H1 (cell line): ENCODE measurements around the gene CDKL1. TPM values are rescaled to one million over a fixed set of nuclear protein-coding genes. Genes with fewer than 3 reads are reported as not detected.

Experiments
- CTCF ChIA-PET: fragments of 300-600 bp; sonication (Branson Sonifier 250); formaldehyde crosslinking; loops from one replicate; lab custom pipeline; 2021; ENCODE audit not compliant: partially characterized antibody; lab: Charles Lee
- POLR2A ChIA-PET: fragments of 300-600 bp; sonication (Branson Sonifier 250); formaldehyde crosslinking; loops from one replicate; lab custom pipeline; 2021; ENCODE audit warnings: inconsistent platforms; ENCODE audit not compliant: partially characterized antibody; lab: Charles Lee
- DNase-seq, 2 experiments: peaks; one replicate each; pipeline versions ENCODE4 v3.0.0 to v3.0.0-alpha.2; 2010 to 2022; ENCODE audit warnings: low spot score in 2 of 2, low read depth in 1 of 2, mixed read lengths in 1 of 2
- FAIRE-seq: peaks from 2 replicates; lab custom pipeline; 2011; peaks lifted over from hg19 to GRCh38; lab: Jason Lieb, UNC
- H2AFZ ChIP-seq: 2 replicates; pipeline ENCODE4 v1.8.1; 2012; ENCODE audit warnings: low read length, inconsistent platforms
- H2AK5ac ChIP-seq: 2 replicates; pipeline ENCODE4 v1.6.1; 2013; ENCODE audit warnings: low read depth, low read length
- H2BK120ac ChIP-seq: replicated peaks from 2 replicates; pipeline ENCODE3; 2013; ENCODE audit warnings: low read depth, low read length, inconsistent platforms
- H2BK12ac ChIP-seq: 2 replicates; pipeline ENCODE4 v1.6.1; 2013; ENCODE audit warnings: low read depth, low read length
- H2BK15ac ChIP-seq: 2 replicates; pipeline ENCODE4 v1.6.1; 2013; ENCODE audit warnings: low read length
- H2BK20ac ChIP-seq: 2 replicates; pipeline ENCODE4 v1.6.1; 2013; ENCODE audit warnings: low read length
- H2BK5ac ChIP-seq: 2 replicates; pipeline ENCODE4 v1.6.1; 2013; ENCODE audit warnings: low read depth, low read length
- H3K14ac ChIP-seq: 2 replicates; pipeline ENCODE4 v1.6.1; 2013; ENCODE audit warnings: inconsistent platforms; ENCODE audit not compliant: insufficient read length
- H3K18ac ChIP-seq: 2 replicates; pipeline ENCODE4 v1.6.1; 2013; ENCODE audit warnings: low read length; ENCODE audit errors: extremely low read depth
- H3K23ac ChIP-seq: 2 replicates; pipeline ENCODE4 v1.6.1; 2013; ENCODE audit warnings: inconsistent platforms; ENCODE audit not compliant: insufficient read length
- H3K23me2 ChIP-seq: 2 replicates; pipeline ENCODE4 v1.6.1; 2013; ENCODE audit warnings: low read depth, low read length
- H3K27ac ChIP-seq: 2 replicates; pipeline ENCODE4 v1.6.1; 2011; ENCODE audit warnings: low read depth, low read length, inconsistent platforms
- H3K27me3 ChIP-seq, 4 experiments: replicated peaks in 1 of 4; 1 replicate in 1 of 4; 2 replicates in 3 of 4; pipeline versions ENCODE4 v1.6.1 to v1.8.1; 2011 to 2013; ENCODE audit warnings: low read length in 3 of 4, mild to moderate bottlenecking in 3 of 4, inconsistent platforms in 2 of 4, mixed read lengths in 2 of 4, moderate library complexity in 1 of 4; ENCODE audit not compliant: control insufficient read depth in 3 of 4, insufficient read depth in 3 of 4; ENCODE audit errors: extremely low read depth in 1 of 4
- H3K36me3 ChIP-seq, 4 experiments: 2 replicates each; pipeline versions ENCODE4 v1.6.1 to v1.8.1; 2011 to 2013; ENCODE audit warnings: mild to moderate bottlenecking in 4 of 4, low read length in 3 of 4, moderate library complexity in 2 of 4, control low read depth in 1 of 4, inconsistent platforms in 1 of 4; ENCODE audit not compliant: insufficient read depth in 4 of 4, control insufficient read depth in 2 of 4
- H3K4ac ChIP-seq: replicated peaks from 2 replicates; pipeline ENCODE3; 2013; ENCODE audit warnings: low read length, low read depth, mixed read lengths, inconsistent platforms; ENCODE audit not compliant: insufficient read length
- H3K4me1 ChIP-seq, 4 experiments: replicated peaks in 1 of 4; 1 replicate in 1 of 4; 2 replicates in 3 of 4; pipeline versions ENCODE4 v1.6.1 to v1.8.1; 2011 to 2013; ENCODE audit warnings: low read length in 3 of 4, inconsistent platforms in 2 of 4, mixed read lengths in 1 of 4; ENCODE audit not compliant: insufficient read depth in 4 of 4, control insufficient read depth in 3 of 4
- H3K4me2 ChIP-seq, 2 experiments: 2 replicates each; pipeline versions ENCODE4 v1.6.1 to v1.8.1; 2011 to 2013; ENCODE audit warnings: low read depth in 2 of 2, low read length in 2 of 2, control low read depth in 1 of 2, inconsistent platforms in 1 of 2, mild to moderate bottlenecking in 1 of 2; ENCODE audit not compliant: insufficient read depth in 1 of 2
- H3K4me3 ChIP-seq, 4 experiments: fragments of 200-600, 300-600 bp in 1 of 4; sonication (generic), shearing (Covaris generic), sonication (Bioruptor Twin) in 1 of 4; 2 replicates each; pipeline versions ENCODE4 v1.5.1 to v1.8.1; 2011 to 2016; ENCODE audit warnings: low read length in 4 of 4, low read depth in 3 of 4, control low read depth in 2 of 4, inconsistent platforms in 2 of 4, mild to moderate bottlenecking in 2 of 4, mixed read lengths in 1 of 4, moderate library complexity in 1 of 4; ENCODE audit not compliant: insufficient read depth in 2 of 4; ENCODE audit errors: extremely low read depth in 1 of 4
- H3K56ac ChIP-seq: replicated peaks from 2 replicates; pipeline ENCODE3; 2013; ENCODE audit warnings: low read depth, mild to moderate bottlenecking, mixed read lengths, low read length, inconsistent platforms; ENCODE audit not compliant: insufficient read length
- H3K79me1 ChIP-seq: 2 replicates; pipeline ENCODE4 v1.6.1; 2013; ENCODE audit warnings: low read depth, low read length, control low read depth
- H3K79me2 ChIP-seq, 2 experiments: 2 replicates each; pipeline versions ENCODE4 v1.6.1 to v1.8.1; 2012 to 2013; ENCODE audit warnings: low read length in 2 of 2, mild to moderate bottlenecking in 2 of 2, inconsistent platforms in 1 of 2; ENCODE audit not compliant: insufficient read depth in 2 of 2, control insufficient read depth in 1 of 2
- H3K9ac ChIP-seq, 4 experiments: replicated peaks in 1 of 4; 1 replicate in 1 of 4; 2 replicates in 3 of 4; pipeline versions ENCODE4 v1.6.1 to v1.8.1; 2011 to 2013; ENCODE audit warnings: low read depth in 3 of 4, low read length in 3 of 4, control low read depth in 2 of 4, mild to moderate bottlenecking in 2 of 4, moderate library complexity in 2 of 4, inconsistent platforms in 1 of 4; ENCODE audit errors: extremely low read depth in 1 of 4
- H3K9me3 ChIP-seq, 2 experiments: 2 replicates each; pipeline versions ENCODE4 v1.6.1 to v1.8.1; 2012 to 2013; ENCODE audit warnings: mild to moderate bottlenecking in 2 of 2, moderate library complexity in 2 of 2, control low read depth in 1 of 2, inconsistent platforms in 1 of 2, low read depth in 1 of 2, low read length in 1 of 2, mixed read lengths in 1 of 2; ENCODE audit not compliant: insufficient read depth in 2 of 2
- H4K20me1 ChIP-seq, 2 experiments: replicated peaks in 1 of 2; 2 replicates each; pipeline versions ENCODE3 to v1.8.1; 2011 to 2013; ENCODE audit warnings: inconsistent platforms in 2 of 2, low read length in 2 of 2, mild to moderate bottlenecking in 1 of 2; ENCODE audit not compliant: insufficient read depth in 2 of 2, control insufficient read depth in 1 of 2
- H4K5ac ChIP-seq: 2 replicates; pipeline ENCODE4 v1.6.1; 2013; ENCODE audit warnings: low read length, low read depth, mixed read lengths, inconsistent platforms; ENCODE audit not compliant: insufficient read length
- H4K8ac ChIP-seq: 2 replicates; pipeline ENCODE4 v1.8.0; 2013; ENCODE audit warnings: mild to moderate bottlenecking, moderate library complexity, low read length, inconsistent platforms; ENCODE audit not compliant: insufficient read depth; ENCODE audit errors: extremely low read depth
- H4K91ac ChIP-seq: replicated peaks from 2 replicates; pipeline ENCODE3; 2013; ENCODE audit warnings: low read length, mixed read lengths, inconsistent platforms; ENCODE audit not compliant: insufficient read length
- BACH1 ChIP-seq: IDR thresholded peaks from 2 replicates; pipeline ENCODE4 v1.6.1; 2012; ENCODE audit warnings: low read length, improper control_type of control experiment
- BCL11A ChIP-seq, 2 experiments: IDR thresholded peaks; one replicate each; pipeline ENCODE4 v1.6.1; 2011; ENCODE audit warnings: low read depth in 2 of 2, low read length in 2 of 2, mild to moderate bottlenecking in 2 of 2
- CHD1 ChIP-seq: IDR thresholded peaks from 2 replicates; pipeline ENCODE4 v1.6.1; 2012; ENCODE audit warnings: low read depth, low read length, improper control_type of control experiment
- CREB1 ChIP-seq: IDR thresholded peaks from 2 replicates; pipeline ENCODE4 v1.6.1; 2012; ENCODE audit warnings: inconsistent platforms
- CTBP2 ChIP-seq: IDR thresholded peaks from 2 replicates; pipeline ENCODE4 v1.7.0; 2011; ENCODE audit warnings: borderline replicate concordance, mild to moderate bottlenecking, moderate library complexity, mixed read lengths, low read length; ENCODE audit not compliant: insufficient read depth, insufficient read length
- EGR1 ChIP-seq: IDR thresholded peaks from 2 replicates; pipeline ENCODE4 v1.6.1; 2011; ENCODE audit warnings: low read depth, low read length, borderline replicate concordance
- PHF8 ChIP-seq: fragments of 200-600 bp; sonication (generic); conservative IDR thresholded peaks from 2 replicates; pipeline ENCODE4 v1.7.1; 2012; ENCODE audit warnings: low read depth, mild to moderate bottlenecking, inconsistent platforms, low read length, moderate library complexity
- POLR2A ChIP-seq, 2 experiments: IDR thresholded peaks; 1 replicate in 1 of 2; 2 replicates in 1 of 2; pipeline ENCODE4 v1.6.1; 2011; ENCODE audit warnings: low read depth in 2 of 2, low read length in 2 of 2, mild to moderate bottlenecking in 2 of 2; ENCODE audit errors: control extremely low read depth in 1 of 2
- RAD21 ChIP-seq, 2 experiments: IDR thresholded peaks in 1 of 2; conservative IDR thresholded peaks in 1 of 2; 2 replicates each; pipeline ENCODE4 v1.6.1; 2011; ENCODE audit warnings: low read depth in 2 of 2, low read length in 2 of 2, improper control_type of control experiment in 1 of 2, inconsistent platforms in 1 of 2, mild to moderate bottlenecking in 1 of 2, moderate library complexity in 1 of 2
- RNF2 ChIP-seq: fragments of 200-900, 300-1000 bp; sonication (generic); IDR thresholded peaks from 2 replicates; pipeline ENCODE4 v1.7.1; 2016; ENCODE audit warnings: borderline replicate concordance, low read depth, mild to moderate bottlenecking, antibody characterized with exemption, low read length; ENCODE audit not compliant: poor library complexity, severe bottlenecking; ENCODE audit errors: missing control alignments
- SIX5 ChIP-seq: IDR thresholded peaks from 2 replicates; pipeline ENCODE4 v1.6.1; 2011; ENCODE audit warnings: mild to moderate bottlenecking, low read depth, low read length
- ZNF274 ChIP-seq: IDR thresholded peaks from 2 replicates; pipeline ENCODE4 v1.7.0; 2012; ENCODE audit warnings: low read length, borderline replicate concordance; ENCODE audit errors: extremely low read depth
- WGBS, 2 experiments: shearing (Covaris generic) in 1 of 2; methylation state at CpG; one replicate each; pipeline versions ENCODE4 v1.1.6 to v1.1.7; 2013 to 2015; ENCODE audit warnings: low lambda C conversion rate in 2 of 2, mixed read lengths in 2 of 2, inconsistent platforms in 1 of 2, low coverage in 1 of 2, missing lambda C conversion rate in 1 of 2; ENCODE audit not compliant: insufficient replicate concordance in 2 of 2, insufficient coverage in 1 of 2, insufficient read length in 1 of 2; ENCODE audit errors: extremely low coverage in 1 of 2, missing lambda C conversion rate in 1 of 2; 5-methylcytosine and 5-hydroxymethylcytosine counted together
- polyA plus RNA-seq, 7 experiments: library from polyadenylated mRNA; depleted of rRNA in 3 of 7; stranded (reverse) in 5 of 7; unstranded in 2 of 7; fragments of >200 nt in 5 of 7; fragments of 200-250 nt in 2 of 7; gene quantifications; 1 replicate in 5 of 7; 2 replicates in 1 of 7; 4 replicates in 1 of 7; pipeline versions ENCODE4 v1.2.1 to v1.2.3, GENCODE V29; 2011 to 2013; ENCODE audit warnings: missing spikeins in 2 of 7, mixed read lengths in 2 of 7
- total RNA-seq: library from RNA; stranded (reverse); fragmentation: NEBNext Ultra II Directional; extraction: Animal tissue kit (Norgen Biotek cat#: 25700); gene quantifications from 2 replicates; pipeline ENCODE4 v1.2.1, GENCODE V29; 2021

Gene CDKL1
- total and polyA plus RNA-seq, 2 of the 8 experiments (the other 6 are each of a cell fraction or from before 2014, with no cell fraction given), result 1.2 to 2.2 TPM

DNA sequence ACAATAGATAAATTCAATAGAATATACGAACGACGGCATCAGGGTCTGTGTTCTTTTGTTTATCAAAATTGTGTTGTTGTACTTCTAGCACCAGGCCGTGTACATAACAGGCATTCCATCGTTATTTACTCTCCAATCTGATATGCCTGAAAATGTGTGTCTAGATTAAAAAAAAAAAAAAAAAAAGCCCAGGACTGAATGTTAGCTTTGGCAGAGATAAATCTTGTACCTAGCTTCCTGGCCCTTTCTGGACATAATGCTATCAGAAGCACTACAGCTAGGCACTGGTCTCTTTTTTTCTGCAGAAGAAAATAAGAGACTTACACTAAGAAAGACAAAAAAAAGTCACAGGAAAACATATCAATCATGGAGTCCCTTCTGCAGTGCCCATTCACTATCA, 37.0 kb downstream of the CDKL1 start:
- no peak overlapping the region for H4K5ac ChIP-seq
- H3K14ac ChIP-seq, result no peak overlapping the region
- H2BK120ac ChIP-seq, result no peak overlapping the region
- ChIA-PET CTCF (interaction anchor here (1.1 to 1.3 kb wide), 2 partner anchors 10 to 21 kb away, joined by 3 read pairs; no protein-coding TSS in a partner anchor), POLR2A (interaction anchor here (0.7 kb wide), 1 partner anchor 28 kb away, joined by 5 read pairs; no protein-coding TSS in a partner anchor)
- H3K23me2 ChIP-seq, result no peaks in the 10 kb centered on the region; the same call in 1 of the 2 replicates
- H3K4ac ChIP-seq, result no peak overlapping the region
- no peak for DNase-seq
- H3K9ac ChIP-seq, result no peak overlapping the region
- H3K79me1 ChIP-seq, result no peaks in the 10 kb centered on the region
- H3K9me3 ChIP-seq, result peaks cover 0 to 2% of the 10 kb centered on the region in 2 experiments; a peak in 1 of 4 replicates
- H4K91ac ChIP-seq, result no peak overlapping the region
- peaks cover 0 to 10% (median 1%) of the 10 kb centered on the region in 4 experiments; a peak in 3 of 7 replicates for H3K4me1 ChIP-seq
- H3K23ac ChIP-seq, result no peak overlapping the region
- H2BK12ac ChIP-seq, result no peak overlapping the region
- H3K27ac ChIP-seq, result no peak overlapping the region
- 93% methylated on average over 5 of the region's 5 CpGs; no CpG with 5 or more reads in 1 of the 2 experiments for WGBS, 2 experiments
- H3K4me2 ChIP-seq, result no peak overlapping the region
- H2BK20ac ChIP-seq, result no peak overlapping the region
- TF ChIP-seq POLR2A (IDR thresholded peaks at IDR 0.05; ENCODE audit: control extremely low read depth in 1 of 2, low read depth in 2 of 2, low read length in 2 of 2), result no peak
- TF ChIP-seq RAD21 (IDR thresholded peaks at IDR 0.05 in 1 of 2, conservative IDR thresholded peaks at IDR 0.05 in 1 of 2; ENCODE audit: low read depth in 2 of 2, low read length in 2 of 2), result no peak
- TF ChIP-seq RNF2, result no peak
- no peak for TF ChIP-seq CTBP2
- no peak for TF ChIP-seq CREB1
- no peak for TF ChIP-seq SIX5
- TF ChIP-seq BCL11A (IDR thresholded peaks at IDR 0.05; ENCODE audit: low read depth in 2 of 2, low read length in 2 of 2), result no peak
- TF ChIP-seq PHF8, result no peak
- no peak for TF ChIP-seq BACH1
- TF ChIP-seq ZNF274, result no peak
- no peak for TF ChIP-seq CHD1
- no peak for TF ChIP-seq EGR1
- no peak overlapping the region for H2BK15ac ChIP-seq
- H3K56ac ChIP-seq, result no peak overlapping the region
- no peak overlapping the region for H3K4me3 ChIP-seq
- H2BK5ac ChIP-seq, result no peak overlapping the region
- H4K20me1 ChIP-seq, result no peaks in the 10 kb centered on the region
- no peak for FAIRE-seq
- no peak overlapping the region for H4K8ac ChIP-seq
- no peak overlapping the region for H2AK5ac ChIP-seq
- no peaks in the 10 kb centered on the region; a peak in 1 of 7 replicates for H3K27me3 ChIP-seq
- no peak overlapping the region for H2AFZ ChIP-seq
- no peaks in the 10 kb centered on the region for H3K79me2 ChIP-seq
- H3K36me3 ChIP-seq, result no peaks in the 10 kb centered on the region
- no peak overlapping the region for H3K18ac ChIP-seq
